ENCODE data around the gene RNF31. TPM values are rescaled to one million over a fixed set of nuclear protein-coding genes. Genes with fewer than 3 reads are reported as not detected.

The RNF31 gene
- total and polyA plus RNA-seq, 2 experiments from 2014 or later: 27.8 to 29.7 TPM

- Histone ChIP-seq H3K4me3 (no peak overlapping the region), H3K9me2 (replicated peaks; ENCODE audit: insufficient read depth) (no peaks in the 10 kb centered on the region), H2AFZ (no peak overlapping the region), H3K27ac (no peak overlapping the region), H3K27me3 (no peaks in the 10 kb centered on the region), H3K36me3 (replicated peaks; ENCODE audit: insufficient read depth, low read depth) (no peaks in the 10 kb centered on the region), H3K4me1 (ENCODE audit: insufficient read depth) (peaks cover 5% of the 10 kb centered on the region), H3K79me2 (peaks cover 14% of the 10 kb centered on the region), H3K9me3 (ENCODE audit: low read depth) (no peaks in the 10 kb centered on the region), H4K20me1 (ENCODE audit: insufficient read depth, poor library complexity, severe bottlenecking) (no peaks in the 10 kb centered on the region), H3K4me2 (no peak overlapping the region)
- no peak for DNase-seq (ENCODE audit: low spot score)
- WGBS (ENCODE audit: low lambda C conversion rate, missing lambda C conversion rate): 97% methylated on average over 12 of the region's 15 CpGs
- TF ChIP-seq, protein P1, sequence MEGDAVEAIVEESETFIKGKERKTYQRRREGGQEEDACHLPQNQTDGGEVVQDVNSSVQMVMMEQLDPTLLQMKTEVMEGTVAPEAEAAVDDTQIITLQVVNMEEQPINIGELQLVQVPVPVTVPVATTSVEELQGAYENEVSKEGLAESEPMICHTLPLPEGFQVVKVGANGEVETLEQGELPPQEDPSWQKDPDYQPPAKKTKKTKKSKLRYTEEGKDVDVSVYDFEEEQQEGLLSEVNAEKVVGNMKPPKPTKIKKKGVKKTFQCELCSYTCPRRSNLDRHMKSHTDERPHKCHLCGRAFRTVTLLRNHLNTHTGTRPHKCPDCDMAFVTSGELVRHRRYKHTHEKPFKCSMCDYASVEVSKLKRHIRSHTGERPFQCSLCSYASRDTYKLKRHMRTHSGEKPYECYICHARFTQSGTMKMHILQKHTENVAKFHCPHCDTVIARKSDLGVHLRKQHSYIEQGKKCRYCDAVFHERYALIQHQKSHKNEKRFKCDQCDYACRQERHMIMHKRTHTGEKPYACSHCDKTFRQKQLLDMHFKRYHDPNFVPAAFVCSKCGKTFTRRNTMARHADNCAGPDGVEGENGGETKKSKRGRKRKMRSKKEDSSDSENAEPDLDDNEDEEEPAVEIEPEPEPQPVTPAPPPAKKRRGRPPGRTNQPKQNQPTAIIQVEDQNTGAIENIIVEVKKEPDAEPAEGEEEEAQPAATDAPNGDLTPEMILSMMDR (IDR thresholded peaks at IDR 0.05; ENCODE audit: poor library complexity): no peak
- no peak for TF ChIP-seq EZH2phosphoT487 (IDR thresholded peaks at IDR 0.05; ENCODE audit: low read depth, severe bottlenecking, unreplicated experiment)
- no peak for TF ChIP-seq EZH2 (IDR thresholded peaks at IDR 0.05; ENCODE audit: borderline replicate concordance)
Measured at GRCh38 chr14:24183014-24183481, 35.8 kb downstream of the RNF31 start.

GRCh38 chr14:24184104-24184970, 37.0 kb downstream of the RNF31 start:
- no peaks in the 10 kb centered on the region for H3K27me3 ChIP-seq
- no peak overlapping the region for H3K4me2 ChIP-seq
- no peaks in the 10 kb centered on the region for H4K20me1 ChIP-seq (ENCODE audit: insufficient read depth, poor library complexity, severe bottlenecking)
- H3K27ac ChIP-seq: no peak overlapping the region
- no peak overlapping the region for H3K4me3 ChIP-seq
- no peaks in the 10 kb centered on the region for H3K9me2 ChIP-seq (replicated peaks; ENCODE audit: insufficient read depth)
- H3K79me2 ChIP-seq: peaks cover 14% of the 10 kb centered on the region
- no peaks in the 10 kb centered on the region for H3K9me3 ChIP-seq (ENCODE audit: low read depth)
- no peak for DNase-seq (ENCODE audit: low spot score)
- TF ChIP-seq, protein P1 (IDR thresholded peaks at IDR 0.05; ENCODE audit: poor library complexity): no peak
- TF ChIP-seq EZH2phosphoT487 (IDR thresholded peaks at IDR 0.05; ENCODE audit: low read depth, severe bottlenecking, unreplicated experiment) (no peak), EZH2 (IDR thresholded peaks at IDR 0.05; ENCODE audit: borderline replicate concordance) (no peak)
- H2AFZ ChIP-seq: no peak overlapping the region
- H3K36me3 ChIP-seq (replicated peaks; ENCODE audit: insufficient read depth, low read depth): no peaks in the 10 kb centered on the region
- 93% methylated on average over 14 of the region's 19 CpGs for WGBS (ENCODE audit: low lambda C conversion rate, missing lambda C conversion rate)
- peaks cover 5% of the 10 kb centered on the region for H3K4me1 ChIP-seq (ENCODE audit: insufficient read depth)

- TF ChIP-seq, protein P1 (IDR thresholded peaks at IDR 0.05; ENCODE audit: poor library complexity): no peak
- TF ChIP-seq EZH2 (IDR thresholded peaks at IDR 0.05; ENCODE audit: borderline replicate concordance) (no peak), EZH2phosphoT487 (IDR thresholded peaks at IDR 0.05; ENCODE audit: low read depth, severe bottlenecking, unreplicated experiment) (no peak)
- WGBS (ENCODE audit: low lambda C conversion rate, missing lambda C conversion rate): 89% methylated on average over 7 of the region's 7 CpGs
Measured at GRCh38 chr14:24185026-24185425, 37.7 kb downstream of the RNF31 start.

More at GRCh38 chr14:24185026-24185425, 37.7 kb downstream of the RNF31 start:
- Histone ChIP-seq H3K36me3 (replicated peaks; ENCODE audit: insufficient read depth, low read depth) (no peaks in the 10 kb centered on the region), H3K9me3 (ENCODE audit: low read depth) (no peaks in the 10 kb centered on the region), H2AFZ (no peak overlapping the region), H3K4me3 (no peak overlapping the region), H3K79me2 (peaks cover 15% of the 10 kb centered on the region), H4K20me1 (ENCODE audit: insufficient read depth, poor library complexity, severe bottlenecking) (no peaks in the 10 kb centered on the region), H3K27ac (no peak overlapping the region), H3K27me3 (no peaks in the 10 kb centered on the region), H3K4me1 (ENCODE audit: insufficient read depth) (peaks cover 5% of the 10 kb centered on the region), H3K9me2 (replicated peaks; ENCODE audit: insufficient read depth) (no peaks in the 10 kb centered on the region), H3K4me2 (no peak overlapping the region)
- no peak for DNase-seq (ENCODE audit: low spot score)
